Measurements from ENCODE around the gene ITPR2.

Gene ITPR2

DNA sequence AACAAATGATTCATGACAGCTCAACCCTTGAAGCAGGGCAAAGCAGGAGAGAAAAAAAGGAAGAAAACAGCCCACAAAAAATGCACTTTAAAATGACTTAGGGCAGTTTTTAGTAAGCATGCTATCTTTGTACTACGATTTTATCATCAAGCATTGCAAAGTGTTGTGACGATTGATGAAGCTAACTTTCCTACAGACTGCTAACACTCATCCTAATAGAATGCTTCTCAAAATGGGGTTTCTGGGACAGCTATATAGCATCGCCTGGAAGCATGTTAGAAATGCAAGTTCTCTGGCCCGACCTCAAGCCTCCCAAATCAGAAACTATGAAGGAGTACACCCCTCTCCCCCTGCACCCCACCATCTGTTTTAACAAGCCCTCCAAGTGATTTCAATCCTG, 381.2 kb downstream of the ITPR2 start:
- Histone ChIP-seq H3K9me3 (ENCODE audit: insufficient read depth, low read depth, low read length) (no peaks in the 10 kb centered on the region), H3K9ac (ENCODE audit: low read depth, low read length, poor library complexity, severe bottlenecking) (no peak overlapping the region), H3K4me1 (ENCODE audit: insufficient read depth, low read length, poor library complexity, severe bottlenecking) (no peaks in the 10 kb centered on the region), H3F3A (ENCODE audit: low read depth) (no peaks in the 10 kb centered on the region), H3K4me2 (ENCODE audit: low read depth, low read length, poor library complexity, severe bottlenecking) (no peak overlapping the region), H3K27me3 (ENCODE audit: insufficient read depth, low read length, poor library complexity, severe bottlenecking) (no peaks in the 10 kb centered on the region), H3K4me3 (ENCODE audit: low read length, poor library complexity, severe bottlenecking) (no peak overlapping the region), H3K79me2 (ENCODE audit: insufficient read depth, low read length) (no peaks in the 10 kb centered on the region), H2AFZ (ENCODE audit: low read length) (no peak overlapping the region), H3K9me2 (replicated peaks; ENCODE audit: low read depth, low read length) (no peaks in the 10 kb centered on the region), H3K36me3 (ENCODE audit: insufficient read depth, low read length) (no peaks in the 10 kb centered on the region), H4K20me1 (ENCODE audit: insufficient read depth, low read length, poor library complexity, severe bottlenecking) (no peaks in the 10 kb centered on the region)
- no peak for TF ChIP-seq EZH2phosphoT487 (IDR thresholded peaks at IDR 0.05; ENCODE audit: borderline replicate concordance)

DNA sequence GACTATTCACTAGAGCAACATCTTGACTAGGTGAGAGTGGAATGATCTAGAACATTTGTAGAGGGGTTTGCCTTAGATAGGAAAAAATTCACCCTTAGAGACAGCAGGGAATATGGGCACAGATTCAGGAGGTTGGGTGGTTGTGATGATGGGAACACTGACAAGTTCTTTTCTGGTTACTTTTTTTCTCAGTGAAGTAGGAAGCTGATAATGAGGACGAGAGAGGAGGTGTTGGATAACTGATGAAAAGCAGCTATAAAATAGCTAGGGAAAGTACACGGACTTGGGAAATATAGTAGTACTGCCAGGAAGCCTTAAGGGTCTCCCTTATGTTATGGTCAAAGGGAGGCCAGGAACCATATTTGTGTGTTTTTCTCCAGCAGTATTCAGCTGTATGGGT, 387.1 kb downstream of the ITPR2 start:
- Histone ChIP-seq H4K20me1 (ENCODE audit: insufficient read depth, low read length, poor library complexity, severe bottlenecking) (no peaks in the 10 kb centered on the region), H3K4me2 (ENCODE audit: low read depth, low read length, poor library complexity, severe bottlenecking) (no peak overlapping the region), H3K4me1 (ENCODE audit: insufficient read depth, low read length, poor library complexity, severe bottlenecking) (no peaks in the 10 kb centered on the region), H3K27me3 (ENCODE audit: insufficient read depth, low read length, poor library complexity, severe bottlenecking) (no peaks in the 10 kb centered on the region), H3F3A (ENCODE audit: low read depth) (no peaks in the 10 kb centered on the region), H3K9ac (ENCODE audit: low read depth, low read length, poor library complexity, severe bottlenecking) (no peak overlapping the region), H2AFZ (ENCODE audit: low read length) (no peak overlapping the region), H3K79me2 (ENCODE audit: insufficient read depth, low read length) (no peaks in the 10 kb centered on the region), H3K4me3 (ENCODE audit: low read length, poor library complexity, severe bottlenecking) (no peak overlapping the region), H3K36me3 (ENCODE audit: insufficient read depth, low read length) (0 out of 2 replicates have a peak, but pooled peaks cover 3% of the 10 kb centered on the region), H3K9me3 (ENCODE audit: insufficient read depth, low read depth, low read length) (no peaks in the 10 kb centered on the region), H3K9me2 (replicated peaks; ENCODE audit: low read depth, low read length) (no peaks in the 10 kb centered on the region)
- TF ChIP-seq, protein P1, sequence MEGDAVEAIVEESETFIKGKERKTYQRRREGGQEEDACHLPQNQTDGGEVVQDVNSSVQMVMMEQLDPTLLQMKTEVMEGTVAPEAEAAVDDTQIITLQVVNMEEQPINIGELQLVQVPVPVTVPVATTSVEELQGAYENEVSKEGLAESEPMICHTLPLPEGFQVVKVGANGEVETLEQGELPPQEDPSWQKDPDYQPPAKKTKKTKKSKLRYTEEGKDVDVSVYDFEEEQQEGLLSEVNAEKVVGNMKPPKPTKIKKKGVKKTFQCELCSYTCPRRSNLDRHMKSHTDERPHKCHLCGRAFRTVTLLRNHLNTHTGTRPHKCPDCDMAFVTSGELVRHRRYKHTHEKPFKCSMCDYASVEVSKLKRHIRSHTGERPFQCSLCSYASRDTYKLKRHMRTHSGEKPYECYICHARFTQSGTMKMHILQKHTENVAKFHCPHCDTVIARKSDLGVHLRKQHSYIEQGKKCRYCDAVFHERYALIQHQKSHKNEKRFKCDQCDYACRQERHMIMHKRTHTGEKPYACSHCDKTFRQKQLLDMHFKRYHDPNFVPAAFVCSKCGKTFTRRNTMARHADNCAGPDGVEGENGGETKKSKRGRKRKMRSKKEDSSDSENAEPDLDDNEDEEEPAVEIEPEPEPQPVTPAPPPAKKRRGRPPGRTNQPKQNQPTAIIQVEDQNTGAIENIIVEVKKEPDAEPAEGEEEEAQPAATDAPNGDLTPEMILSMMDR (conservative IDR thresholded peaks at IDR 0.05; ENCODE audit: low read length), result no peak
- TF ChIP-seq EZH2phosphoT487 (IDR thresholded peaks at IDR 0.05; ENCODE audit: borderline replicate concordance), result no peak

DNA sequence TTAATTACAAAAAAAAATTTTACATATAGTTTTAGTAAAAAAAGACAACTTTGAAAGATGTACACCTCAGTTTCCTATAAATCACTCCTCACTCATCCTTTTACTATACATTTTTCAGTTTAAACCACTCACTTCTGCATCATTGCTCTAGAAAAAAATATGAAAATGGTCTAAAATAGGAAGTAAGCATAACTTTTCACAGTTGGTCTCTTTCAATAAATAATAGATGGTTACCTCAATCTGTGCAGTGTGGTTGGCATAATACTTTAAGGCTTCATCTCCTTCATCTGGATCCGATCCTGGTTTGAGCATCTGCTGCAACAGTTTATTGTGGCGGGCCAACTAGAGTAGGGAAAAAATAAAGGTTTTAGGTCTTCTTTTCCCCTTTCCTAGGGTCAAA, 389.7 kb downstream of the ITPR2 start:
- H3F3A ChIP-seq (ENCODE audit: low read depth), result no peaks in the 10 kb centered on the region
- no peaks in the 10 kb centered on the region for H3K4me1 ChIP-seq (ENCODE audit: insufficient read depth, low read length, poor library complexity, severe bottlenecking)
- H3K9me3 ChIP-seq (ENCODE audit: insufficient read depth, low read depth, low read length), result no peaks in the 10 kb centered on the region
- no peak overlapping the region for H3K9ac ChIP-seq (ENCODE audit: low read depth, low read length, poor library complexity, severe bottlenecking)
- no peak for TF ChIP-seq EZH2phosphoT487 (IDR thresholded peaks at IDR 0.05; ENCODE audit: borderline replicate concordance)
- TF ChIP-seq, protein P1 (conservative IDR thresholded peaks at IDR 0.05; ENCODE audit: low read length), result no peak
- H3K4me3 ChIP-seq (ENCODE audit: low read length, poor library complexity, severe bottlenecking), result no peak overlapping the region
- no peaks in the 10 kb centered on the region for H3K79me2 ChIP-seq (ENCODE audit: insufficient read depth, low read length)
- no peak overlapping the region for H2AFZ ChIP-seq (ENCODE audit: low read length)
- H3K4me2 ChIP-seq (ENCODE audit: low read depth, low read length, poor library complexity, severe bottlenecking), result no peak overlapping the region
- no peaks in the 10 kb centered on the region for H3K27me3 ChIP-seq (ENCODE audit: insufficient read depth, low read length, poor library complexity, severe bottlenecking)
- no peaks in the 10 kb centered on the region for H4K20me1 ChIP-seq (ENCODE audit: insufficient read depth, low read length, poor library complexity, severe bottlenecking)
- H3K36me3 ChIP-seq (ENCODE audit: insufficient read depth, low read length), result peaks cover 3% of the 10 kb centered on the region; the same call in 1 of the 2 replicates
- no peaks in the 10 kb centered on the region for H3K9me2 ChIP-seq (replicated peaks; ENCODE audit: low read depth, low read length)

DNA sequence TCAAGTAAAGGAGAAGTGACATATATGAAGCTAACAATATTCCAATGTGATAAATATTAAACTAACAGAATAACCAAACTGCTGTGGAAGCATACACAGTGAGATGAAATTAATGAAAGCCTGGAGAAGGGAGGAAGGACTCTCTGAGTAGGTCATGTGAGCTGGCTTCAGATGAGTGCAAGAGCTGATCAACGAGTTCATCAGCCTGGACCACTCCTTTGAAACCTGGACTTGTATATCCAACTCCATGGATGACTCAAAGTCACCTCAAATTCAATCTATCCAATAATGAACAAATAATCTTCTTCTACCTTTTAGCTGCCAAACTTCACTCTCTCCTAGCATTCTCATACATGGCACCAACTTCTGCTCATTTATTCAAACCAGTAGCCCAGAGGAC, 391.6 kb downstream of the ITPR2 start:
- Histone ChIP-seq H3K9ac (ENCODE audit: low read depth, low read length, poor library complexity, severe bottlenecking) (no peak overlapping the region), H3K4me3 (ENCODE audit: low read length, poor library complexity, severe bottlenecking) (no peak overlapping the region), H3K9me2 (replicated peaks; ENCODE audit: low read depth, low read length) (no peaks in the 10 kb centered on the region), H3K79me2 (ENCODE audit: insufficient read depth, low read length) (no peaks in the 10 kb centered on the region), H4K20me1 (ENCODE audit: insufficient read depth, low read length, poor library complexity, severe bottlenecking) (no peaks in the 10 kb centered on the region), H3K4me2 (ENCODE audit: low read depth, low read length, poor library complexity, severe bottlenecking) (no peak overlapping the region), H3K27me3 (ENCODE audit: insufficient read depth, low read length, poor library complexity, severe bottlenecking) (no peaks in the 10 kb centered on the region), H3K9me3 (ENCODE audit: insufficient read depth, low read depth, low read length) (no peaks in the 10 kb centered on the region), H3F3A (ENCODE audit: low read depth) (no peaks in the 10 kb centered on the region), H2AFZ (ENCODE audit: low read length) (no peak overlapping the region), H3K4me1 (ENCODE audit: insufficient read depth, low read length, poor library complexity, severe bottlenecking) (no peaks in the 10 kb centered on the region), H3K36me3 (ENCODE audit: insufficient read depth, low read length) (peaks cover 3% of the 10 kb centered on the region; the same call in 1 of the 2 replicates)
- no peak for TF ChIP-seq EZH2phosphoT487 (IDR thresholded peaks at IDR 0.05; ENCODE audit: borderline replicate concordance)
- TF ChIP-seq, protein P1 (conservative IDR thresholded peaks at IDR 0.05; ENCODE audit: low read length), result no peak

Data from Loucy (cell line).